NCI-H345 treated with DMSO at 0.1 percent for 48 hours (cell line): ENCODE measurements around the gene PRSS48.
"Not testable (repeated sequence)": the region's sequence is repeated elsewhere in the genome, so short reads cannot be mapped to it uniquely, and the experiment has no call there.

ENCODE experiments used
- DNase-seq: peaks from one replicate; lab custom pipeline; 2025; ENCODE audit not compliant: unreplicated experiment; lab: John Stamatoyannopoulos, UW

Gene PRSS48, protein sequence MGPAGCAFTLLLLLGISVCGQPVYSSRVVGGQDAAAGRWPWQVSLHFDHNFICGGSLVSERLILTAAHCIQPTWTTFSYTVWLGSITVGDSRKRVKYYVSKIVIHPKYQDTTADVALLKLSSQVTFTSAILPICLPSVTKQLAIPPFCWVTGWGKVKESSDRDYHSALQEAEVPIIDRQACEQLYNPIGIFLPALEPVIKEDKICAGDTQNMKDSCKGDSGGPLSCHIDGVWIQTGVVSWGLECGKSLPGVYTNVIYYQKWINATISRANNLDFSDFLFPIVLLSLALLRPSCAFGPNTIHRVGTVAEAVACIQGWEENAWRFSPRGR

GRCh38 chr4:151276787-151277562, at the start of gene PRSS48:
PRSS48 (plus strand) TSS chr4:151277161; CDS start chr4:151277173, 12 bp downstream.
- no peak for DNase-seq

GRCh38 chr4:151227172-151227571, 49.8 kb upstream of the PRSS48 start:
- no peak for DNase-seq

DNA sequence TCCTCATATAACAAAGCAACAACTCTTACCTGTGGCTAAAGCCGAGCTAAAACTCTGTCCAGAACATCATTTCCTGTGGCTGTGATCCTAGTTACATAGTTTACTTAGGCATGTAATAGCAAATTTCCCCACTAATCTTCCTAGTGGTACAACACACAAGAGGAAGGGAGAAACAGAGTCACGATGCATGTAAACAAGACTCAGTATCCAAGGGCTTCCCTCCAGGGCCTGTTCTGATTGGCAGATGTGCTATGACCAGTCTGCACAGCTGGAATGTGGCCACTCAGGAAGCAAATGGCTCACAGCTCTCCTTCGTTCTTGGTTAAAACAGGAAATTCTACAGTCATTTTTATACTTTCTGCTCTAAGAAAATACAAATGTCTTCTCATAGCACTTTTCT, 49.2 kb upstream of the PRSS48 start:
- no peak for DNase-seq

- no peak for DNase-seq
These were observed 48.5 kb upstream of the PRSS48 start for GRCh38 chr4:151228189-151229119.

DNA sequence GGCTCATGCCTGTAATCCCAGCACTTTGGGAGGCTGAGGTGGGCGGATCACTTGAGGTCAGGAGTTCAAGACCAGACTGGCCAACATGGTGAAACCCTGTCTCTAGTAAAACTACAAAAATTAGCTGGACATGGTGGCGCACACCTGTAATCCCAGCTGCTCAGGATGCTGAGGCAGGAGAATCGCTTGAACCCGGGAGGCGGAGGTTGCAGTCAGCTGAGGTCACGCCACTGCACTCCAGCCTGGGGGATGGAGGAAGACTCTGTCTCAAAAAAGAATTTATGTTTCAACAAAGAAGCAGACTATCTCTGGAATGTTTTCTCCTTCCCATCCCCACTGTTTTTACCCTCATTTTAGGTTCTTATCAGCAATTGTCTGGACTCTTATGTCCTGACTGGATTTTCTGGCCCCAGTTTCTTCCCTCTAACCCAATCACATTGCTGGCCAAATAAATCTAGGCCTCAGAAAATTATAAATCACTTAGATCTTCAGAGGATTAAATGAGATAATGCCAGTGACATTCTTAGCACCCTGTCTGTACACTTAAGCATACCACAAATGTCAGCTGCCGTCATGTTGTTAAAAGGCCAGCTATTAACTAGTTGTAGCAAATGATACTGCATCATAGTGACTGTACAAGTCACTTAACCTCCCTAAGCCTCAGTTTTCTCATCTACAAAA, 44.9 kb upstream of the PRSS48 start:
- no peak for DNase-seq

DNA sequence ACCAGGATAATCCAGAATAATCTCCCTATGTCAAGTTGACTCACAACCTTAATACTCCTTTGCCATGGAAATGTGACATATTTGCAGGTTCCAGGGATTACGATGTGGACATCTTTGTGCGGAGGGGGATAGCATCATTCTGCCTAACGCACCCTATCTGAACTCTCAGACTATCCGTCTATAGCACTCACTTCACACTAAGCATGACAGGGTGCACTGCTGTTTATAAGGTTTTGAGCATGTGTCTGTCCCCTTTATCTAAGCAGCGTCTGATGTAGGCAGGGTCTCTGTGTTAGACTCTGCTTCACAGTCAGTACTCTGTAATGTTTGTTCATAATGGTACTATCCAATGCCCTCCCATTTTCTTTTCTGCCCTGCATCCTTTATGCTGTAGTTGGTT, 43.4 kb upstream of the PRSS48 start:
- no peak for DNase-seq

- DNase-seq = not testable (repeated sequence)
These were observed 41.6 kb upstream of the PRSS48 start for GRCh38 chr4:151235373-151235772.

DNA sequence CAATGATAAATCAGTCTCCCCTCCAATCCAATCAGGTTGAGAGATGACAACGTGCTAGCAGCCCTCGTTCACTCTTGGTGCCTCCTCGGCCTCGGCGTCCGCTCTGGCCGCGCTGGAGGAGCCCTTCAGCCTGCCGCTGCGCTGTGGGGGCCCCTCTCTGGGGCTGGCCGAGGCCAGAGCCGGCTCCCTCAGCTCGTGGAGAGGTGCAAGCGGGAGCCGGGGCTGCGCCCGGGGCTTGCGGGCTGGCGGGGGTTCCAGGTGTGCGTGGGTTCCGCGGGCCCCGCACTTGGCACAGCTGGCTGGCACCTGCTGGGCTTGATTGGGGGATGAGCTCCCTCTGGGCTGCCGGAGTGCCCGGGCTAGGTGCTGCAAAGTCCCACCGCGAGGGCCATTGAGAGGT, 40.9 kb upstream of the PRSS48 start:
- DNase-seq = no peak

DNA sequence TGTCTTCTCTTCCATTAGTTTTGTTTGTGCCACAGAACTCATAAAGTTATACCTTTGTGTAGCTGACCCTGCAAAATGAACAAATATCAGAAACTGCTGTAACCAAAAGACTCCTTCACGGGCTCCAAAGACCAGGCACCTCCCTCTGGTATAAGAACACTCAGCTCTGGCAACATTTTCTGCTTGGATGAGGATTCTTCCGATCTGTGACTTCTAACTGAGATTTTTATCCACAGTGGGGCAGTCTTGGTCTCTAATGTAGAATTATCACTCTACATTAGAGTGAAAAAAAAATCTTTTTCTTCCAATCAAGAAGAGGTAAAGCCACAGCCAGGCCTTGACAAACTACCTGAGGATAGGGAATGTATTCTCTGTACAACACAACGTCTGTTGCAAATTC, 38.5 kb upstream of the PRSS48 start:
- DNase-seq = no peak

DNA sequence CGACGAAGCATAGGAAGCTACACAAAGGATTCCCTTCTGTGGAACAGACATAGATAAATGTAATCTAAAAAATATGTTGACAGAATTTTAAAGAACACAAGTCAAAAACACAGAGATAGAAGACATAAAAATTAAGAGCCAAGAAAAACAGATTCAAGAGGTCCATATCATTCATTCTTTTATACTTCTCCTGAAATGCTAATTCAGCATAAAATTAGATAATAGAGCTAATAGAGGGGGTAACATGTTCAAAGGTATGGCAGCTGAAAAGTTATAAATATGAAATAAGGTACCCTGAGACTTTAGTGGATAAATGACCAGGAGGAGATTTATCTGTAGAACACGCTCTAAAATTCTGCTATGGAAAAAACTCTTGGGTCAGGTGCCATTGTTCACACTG, 37.4 kb upstream of the PRSS48 start:
- DNase-seq = no peak

- no peak for DNase-seq
These were observed 34.7 kb upstream of the PRSS48 start for GRCh38 chr4:151242305-151242704.

DNA sequence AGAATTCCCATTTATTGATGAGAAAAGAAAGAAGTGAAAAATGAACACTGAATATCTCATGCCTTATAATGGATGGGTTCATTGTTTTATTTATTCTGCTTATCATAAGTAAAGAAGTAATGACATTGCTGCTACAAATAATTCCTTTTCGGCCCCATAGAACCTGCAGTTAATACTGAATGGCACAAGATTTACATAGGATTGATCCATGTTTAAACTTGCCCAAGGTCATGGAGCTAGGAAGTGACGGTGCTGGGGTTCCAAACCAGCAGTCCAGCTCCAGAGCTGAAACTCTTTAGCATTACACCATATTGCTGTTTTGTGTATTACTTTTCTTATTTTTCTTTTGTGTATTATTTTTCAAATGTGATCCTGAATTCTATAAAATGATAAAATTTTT, 30.2 kb upstream of the PRSS48 start:
- DNase-seq = no peak

GRCh38 chr4:151247395-151247794, 29.6 kb upstream of the PRSS48 start:
- DNase-seq = no peak

DNA sequence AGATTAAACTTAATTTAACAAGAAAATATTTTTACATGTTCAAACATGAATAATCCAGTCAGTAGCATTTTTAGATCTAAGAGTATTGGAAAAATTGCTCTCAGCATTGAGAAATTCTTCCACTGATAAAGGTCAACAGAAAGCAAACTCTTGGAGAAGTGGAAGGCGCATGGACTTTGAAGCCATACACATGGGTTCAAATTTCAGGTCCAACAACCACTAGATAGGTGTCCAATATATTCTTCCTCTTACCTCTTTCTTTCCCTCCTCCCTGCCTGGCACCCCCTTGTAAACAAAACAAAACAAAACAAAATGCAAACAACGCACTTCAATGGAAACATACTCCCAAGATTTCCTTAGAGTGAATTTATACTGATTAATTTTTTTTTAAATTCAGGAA, 28.4 kb upstream of the PRSS48 start:
- DNase-seq = no peak

DNA sequence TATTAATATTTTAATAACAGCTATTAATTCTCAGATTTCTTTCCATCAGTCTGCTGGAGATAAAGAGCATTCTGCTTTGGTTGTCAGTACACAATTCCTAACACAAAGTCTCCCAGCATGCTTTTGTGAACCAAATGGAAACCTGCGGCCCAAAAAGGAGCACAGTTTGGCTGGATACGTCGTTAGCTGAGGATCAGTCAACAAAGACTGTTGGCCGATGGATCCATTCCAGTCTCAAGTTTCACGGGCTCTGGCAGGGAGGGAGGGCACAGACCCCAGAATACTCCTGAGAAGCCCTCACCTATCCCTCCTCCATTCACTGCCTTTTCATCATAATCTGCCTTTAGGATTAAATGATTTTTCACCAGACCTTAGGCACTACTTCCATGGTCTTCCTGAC, 26.3 kb upstream of the PRSS48 start:
- no peak for DNase-seq

DNA sequence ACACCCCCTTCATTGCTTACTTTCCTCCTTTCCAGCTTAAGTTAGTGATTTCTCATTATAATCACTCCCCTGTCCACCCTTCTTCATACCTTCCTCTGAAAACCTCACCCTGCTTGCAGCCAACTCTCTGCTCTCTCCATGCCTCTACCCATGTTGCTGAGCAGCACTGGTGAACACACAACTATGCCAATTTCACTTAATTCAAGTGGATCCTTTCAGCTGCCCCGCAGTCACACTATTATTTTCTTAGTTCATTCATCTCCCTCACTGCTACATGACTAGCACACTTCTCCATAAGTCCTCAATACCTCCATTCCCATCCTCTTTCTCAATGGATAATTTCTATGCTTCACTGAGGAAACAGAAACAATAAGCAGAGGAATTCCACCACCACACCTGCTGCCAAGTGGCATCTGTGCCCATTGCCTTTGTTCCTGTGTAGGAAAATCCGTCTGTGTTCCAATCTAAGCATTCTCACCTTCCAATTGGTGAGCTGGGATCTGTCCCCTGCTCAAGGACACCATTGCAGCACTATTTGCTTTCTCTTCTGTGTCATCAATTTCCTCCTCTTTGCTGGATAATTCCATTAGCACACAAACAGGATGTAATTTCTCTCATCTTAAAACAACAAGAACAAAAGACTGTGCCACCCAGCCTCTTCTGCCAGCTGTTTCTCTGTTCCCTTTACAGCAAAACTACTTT, 25.2 kb upstream of the PRSS48 start:
- no peak for DNase-seq

DNA sequence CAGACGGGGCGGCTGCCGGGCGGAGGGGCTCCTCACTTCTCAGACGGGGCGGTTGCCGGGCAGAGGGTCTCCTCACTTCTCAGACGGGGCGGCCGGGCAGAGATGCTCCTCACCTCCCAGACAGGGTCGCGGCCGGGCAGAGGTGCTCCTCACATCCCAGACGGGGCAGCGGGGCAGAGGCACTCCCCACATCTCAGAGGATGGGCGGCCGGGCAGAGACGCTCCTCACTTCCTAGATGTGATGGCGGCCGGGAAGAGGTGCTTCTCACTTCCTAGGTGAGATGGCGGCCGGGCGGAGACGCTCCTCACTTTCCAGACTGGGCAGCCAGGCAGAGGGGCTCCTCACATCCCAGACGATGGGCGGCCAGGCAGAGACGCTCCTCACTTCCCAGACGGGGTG, 21.7 kb upstream of the PRSS48 start:
- DNase-seq = not testable (repeated sequence)

DNA sequence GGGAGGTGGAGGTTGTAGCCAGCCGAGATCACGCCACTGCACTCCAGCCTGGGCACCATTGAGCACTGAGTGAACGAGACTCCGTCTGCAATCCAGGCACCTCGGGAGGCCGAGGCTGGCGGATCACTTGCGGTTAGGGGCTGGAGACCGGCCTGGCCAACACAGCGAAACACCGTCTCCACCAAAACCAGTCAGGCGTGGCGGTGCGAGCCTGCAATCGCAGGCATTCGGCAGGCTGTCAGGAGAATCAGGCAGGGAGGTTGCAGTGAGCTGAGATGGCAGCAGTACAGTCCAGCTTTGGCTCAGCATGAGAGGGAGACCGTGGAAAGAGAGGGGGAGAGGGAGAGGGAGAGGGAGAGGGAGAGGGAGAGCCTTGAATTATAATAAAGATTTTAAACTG, 21.3 kb upstream of the PRSS48 start:
- DNase-seq = not testable (repeated sequence)

- no peak for DNase-seq
These were observed 20.8 kb upstream of the PRSS48 start for GRCh38 chr4:151256134-151256533.

GRCh38 chr4:151257704-151258103, 19.3 kb upstream of the PRSS48 start:
- DNase-seq = no peak
